OCI-LY3 (cell line): ENCODE measurements around the gene ANKRD11.

Experiments
- H2AFZ ChIP-seq: fragments of 200-600, 300-600 bp; shearing (Covaris generic); 2 replicates; pipeline ENCODE4 v1.6.0; 2014; ENCODE audit warnings: antibody characterized with exemption, low read depth, low read length
- H3K27ac ChIP-seq: fragments of 200-600, 300-600 bp; sonication (generic); 2 replicates; pipeline ENCODE4 v1.5.1; 2014; ENCODE audit warnings: mild to moderate bottlenecking, low read length, moderate library complexity, mixed read lengths
- H3K27me3 ChIP-seq: fragments of 200-600, 300-600 bp; sonication (generic); 2 replicates; pipeline ENCODE4 v1.6.1; 2014; ENCODE audit warnings: low read depth, low read length, mixed read lengths
- H3K36me3 ChIP-seq: fragments of 200-600, 300-600 bp; sonication (generic); replicated peaks from 2 replicates; pipeline ENCODE3; 2014; ENCODE audit warnings: low read depth, low read length, mixed read lengths
- H3K4me1 ChIP-seq: fragments of 300-600, 200-600 bp; sonication (generic); 2 replicates; pipeline ENCODE4 v1.6.1; 2014; ENCODE audit warnings: low read length, mixed read lengths
- H3K4me2 ChIP-seq: fragments of 200-600, 300-600 bp; sonication (generic); 2 replicates; pipeline ENCODE4 v1.6.1; 2014; ENCODE audit warnings: low read length, mixed read lengths
- H3K4me3 ChIP-seq: fragments of 300-600, 200-600 bp; sonication (generic); 2 replicates; pipeline ENCODE4 v1.5.1; 2014; ENCODE audit warnings: antibody characterized with exemption, mild to moderate bottlenecking, low read length, moderate library complexity
- H3K79me2 ChIP-seq: fragments of 300-600, 200-600 bp; shearing (Covaris generic); 2 replicates; pipeline ENCODE4 v1.6.1; 2014; ENCODE audit warnings: mild to moderate bottlenecking, low read length, mixed read lengths
- H3K9ac ChIP-seq: fragments of 300-600, 200-600 bp; shearing (Covaris generic); 2 replicates; pipeline ENCODE4 v1.6.0; 2014; ENCODE audit warnings: mild to moderate bottlenecking, low read length, moderate library complexity
- H3K9me3 ChIP-seq: fragments of 200-600, 300-600 bp; shearing (Covaris generic); 2 replicates; pipeline ENCODE4 v1.6.1; 2014; ENCODE audit warnings: low read length, mixed read lengths; ENCODE audit not compliant: insufficient read depth
- H4K20me1 ChIP-seq: fragments of 200-600, 300-600 bp; sonication (generic); 2 replicates; pipeline ENCODE4 v1.6.1; 2016; ENCODE audit warnings: low read length, mixed read lengths; ENCODE audit not compliant: insufficient read depth
- EZH2phosphoT487 ChIP-seq: fragments of 200-600 bp; shearing (Covaris generic); IDR thresholded peaks from 2 replicates; pipeline ENCODE4 v1.6.1; 2018; ENCODE audit warnings: antibody characterized with exemption, mixed run types, low read depth
- TF ChIP-seq, protein P1 (sequence below): fragments of 200-600, 300-600 bp; sonication (generic); IDR thresholded peaks from 2 replicates; pipeline ENCODE4 v1.5.1; 2014; ENCODE audit warnings: antibody characterized with exemption, low read length, low read depth

ANKRD11 gene

DNA sequence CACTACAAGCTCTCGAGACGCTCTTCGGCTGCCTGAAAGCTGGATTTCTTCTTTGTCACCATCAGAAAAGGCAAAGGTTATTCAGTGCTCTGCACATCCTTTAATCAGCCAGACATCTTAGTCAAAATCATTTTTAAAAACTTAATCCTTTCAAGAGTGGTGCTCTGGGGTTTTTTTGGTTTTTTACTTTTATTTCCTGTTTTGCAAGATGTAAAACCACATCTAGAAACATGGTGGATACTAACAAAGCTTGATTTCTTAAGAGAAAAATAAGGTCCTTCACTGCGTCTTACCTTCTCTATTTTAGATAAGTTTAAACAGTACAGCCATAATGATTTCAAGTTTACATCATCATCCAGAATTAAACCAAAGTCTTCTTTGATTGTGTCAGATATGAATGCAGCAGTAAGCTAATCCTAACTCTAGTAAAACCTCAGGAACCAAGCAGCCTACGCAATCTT lies 6.3 kb downstream of the ANKRD11 start:
- Histone ChIP-seq H3K4me3 (peak overlapping the region; percentile 47), H3K27ac (peak overlapping the region; percentile 66), H3K4me2 (peak overlapping the region; percentile 72), H3K27me3 (no peaks in the 10 kb centered on the region), H2AFZ (no peak overlapping the region), H3K9me3 (no peaks in the 10 kb centered on the region), H3K79me2 (peaks cover 99% of the 10 kb centered on the region), H3K4me1 (peaks cover 57% of the 10 kb centered on the region), H3K36me3 (peaks cover 32% of the 10 kb centered on the region), H4K20me1 (peaks cover 91% of the 10 kb centered on the region), H3K9ac (0 out of 2 replicates have a peak overlapping the region, but pooled peaks have one; percentile 23)
- TF ChIP-seq, protein P1, sequence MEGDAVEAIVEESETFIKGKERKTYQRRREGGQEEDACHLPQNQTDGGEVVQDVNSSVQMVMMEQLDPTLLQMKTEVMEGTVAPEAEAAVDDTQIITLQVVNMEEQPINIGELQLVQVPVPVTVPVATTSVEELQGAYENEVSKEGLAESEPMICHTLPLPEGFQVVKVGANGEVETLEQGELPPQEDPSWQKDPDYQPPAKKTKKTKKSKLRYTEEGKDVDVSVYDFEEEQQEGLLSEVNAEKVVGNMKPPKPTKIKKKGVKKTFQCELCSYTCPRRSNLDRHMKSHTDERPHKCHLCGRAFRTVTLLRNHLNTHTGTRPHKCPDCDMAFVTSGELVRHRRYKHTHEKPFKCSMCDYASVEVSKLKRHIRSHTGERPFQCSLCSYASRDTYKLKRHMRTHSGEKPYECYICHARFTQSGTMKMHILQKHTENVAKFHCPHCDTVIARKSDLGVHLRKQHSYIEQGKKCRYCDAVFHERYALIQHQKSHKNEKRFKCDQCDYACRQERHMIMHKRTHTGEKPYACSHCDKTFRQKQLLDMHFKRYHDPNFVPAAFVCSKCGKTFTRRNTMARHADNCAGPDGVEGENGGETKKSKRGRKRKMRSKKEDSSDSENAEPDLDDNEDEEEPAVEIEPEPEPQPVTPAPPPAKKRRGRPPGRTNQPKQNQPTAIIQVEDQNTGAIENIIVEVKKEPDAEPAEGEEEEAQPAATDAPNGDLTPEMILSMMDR = no peak
- TF ChIP-seq EZH2phosphoT487 = no peak

DNA sequence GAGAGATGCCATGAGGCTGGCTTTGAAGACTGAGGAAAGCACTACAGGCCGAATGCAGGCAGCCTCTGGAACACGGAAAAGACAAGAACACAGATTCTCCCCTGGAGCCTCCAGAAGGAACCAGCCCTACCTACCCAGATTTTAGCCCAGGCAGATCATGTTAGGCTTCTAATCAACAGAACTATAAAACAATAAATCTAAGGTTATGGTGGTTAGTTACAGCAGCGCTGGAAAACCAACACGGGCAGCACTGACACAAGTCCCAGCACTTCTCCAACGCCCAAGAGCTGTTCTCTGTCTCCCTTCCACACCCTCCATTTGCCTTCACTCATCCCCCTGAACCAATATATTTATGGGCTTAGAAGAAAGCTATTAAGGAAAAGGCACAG lies 7.5 kb downstream of the ANKRD11 start:
- TF ChIP-seq EZH2phosphoT487 = no peak
- TF ChIP-seq, protein P1 = no peak
- Histone ChIP-seq H3K9me3 (no peaks in the 10 kb centered on the region), H4K20me1 (peaks cover 94% of the 10 kb centered on the region), H3K36me3 (peaks cover 32% of the 10 kb centered on the region), H3K4me1 (peaks cover 59% of the 10 kb centered on the region), H3K27me3 (no peaks in the 10 kb centered on the region), H3K4me2 (no peak overlapping the region), H2AFZ (no peak overlapping the region), H3K79me2 (peaks cover 99% of the 10 kb centered on the region), H3K27ac (no peak overlapping the region), H3K9ac (no peak overlapping the region), H3K4me3 (no peak overlapping the region)

DNA sequence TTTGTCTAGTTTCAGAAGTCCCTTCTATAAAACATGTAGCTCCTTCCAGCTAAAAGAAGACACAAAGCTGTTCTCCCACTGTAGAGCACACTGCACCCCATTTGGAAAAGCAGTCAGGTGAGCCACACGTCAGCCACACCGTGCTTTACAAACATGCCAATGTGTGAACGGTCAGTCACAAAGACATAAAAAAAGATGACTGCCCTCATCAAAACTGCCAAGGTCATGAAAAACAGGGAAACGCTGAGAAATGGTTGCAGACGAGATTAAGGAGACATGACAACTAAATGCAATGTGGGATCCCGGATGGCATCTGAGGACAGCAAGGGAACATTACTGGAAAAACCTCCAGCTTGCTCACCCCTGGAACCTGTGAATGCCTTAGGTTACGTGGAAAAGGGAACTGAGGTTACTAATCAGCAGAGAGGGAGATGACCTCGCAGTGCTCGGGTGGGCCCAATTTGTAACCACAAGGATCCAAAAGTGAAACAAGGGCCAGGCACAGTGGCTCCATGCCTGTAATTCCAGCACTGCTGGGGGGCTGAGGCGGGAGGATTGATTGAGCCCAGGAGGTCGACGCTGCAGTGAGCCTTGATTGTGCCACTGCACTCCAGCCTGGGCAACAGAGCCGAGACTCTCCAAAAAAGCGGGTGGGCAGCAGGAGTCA lies 8.1 kb downstream of the ANKRD11 start:
- Histone ChIP-seq H3K9me3 (no peaks in the 10 kb centered on the region), H3K4me3 (no peak overlapping the region), H3K27ac (no peak overlapping the region), H3K27me3 (no peaks in the 10 kb centered on the region), H3K4me2 (no peak overlapping the region), H3K9ac (no peak overlapping the region), H3K36me3 (peaks cover 31% of the 10 kb centered on the region), H3K79me2 (peaks cover 99% of the 10 kb centered on the region), H4K20me1 (peaks cover 98% of the 10 kb centered on the region), H3K4me1 (peaks cover 59% of the 10 kb centered on the region), H2AFZ (no peak overlapping the region)
- no peak for TF ChIP-seq EZH2phosphoT487
- TF ChIP-seq, protein P1 = no peak

DNA sequence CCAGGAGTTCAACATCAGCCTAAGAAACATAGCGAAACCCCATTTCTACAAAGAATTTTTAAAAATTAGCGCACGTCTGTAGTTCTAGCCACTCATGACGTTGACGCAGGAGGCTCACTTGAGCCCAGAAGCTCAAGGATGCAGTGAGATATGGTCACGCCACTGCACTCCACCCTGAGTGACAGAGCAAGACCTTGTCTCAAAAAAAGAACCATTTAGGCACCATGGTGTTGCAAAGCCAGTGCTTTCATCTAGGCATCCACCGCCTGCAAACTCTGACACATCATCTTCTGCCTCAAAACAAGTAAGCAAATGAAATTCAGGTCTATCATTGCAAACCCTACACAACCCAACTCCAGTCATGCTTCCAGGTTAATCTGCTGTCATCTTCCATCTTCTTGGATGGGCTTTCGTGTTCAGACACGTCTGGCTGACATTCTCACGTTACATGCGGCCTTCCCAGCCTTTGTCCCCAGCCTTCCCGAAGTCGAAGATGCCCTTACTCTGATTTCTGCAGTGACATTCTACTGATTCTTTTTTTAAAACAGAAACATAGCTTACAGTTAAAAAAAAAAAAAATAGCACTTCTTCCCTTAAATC lies 8.9 kb downstream of the ANKRD11 start:
- Histone ChIP-seq H3K9me3 (no peaks in the 10 kb centered on the region), H3K36me3 (peaks cover 27% of the 10 kb centered on the region), H4K20me1 (peaks cover 99% of the 10 kb centered on the region), H3K4me3 (no peak overlapping the region), H3K27me3 (no peaks in the 10 kb centered on the region), H3K4me1 (peaks cover 61% of the 10 kb centered on the region), H2AFZ (no peak overlapping the region), H3K79me2 (peaks cover 99% of the 10 kb centered on the region), H3K9ac (no peak overlapping the region), H3K27ac (no peak overlapping the region), H3K4me2 (no peak overlapping the region)
- TF ChIP-seq, protein P1 = no peak
- TF ChIP-seq EZH2phosphoT487 = no peak
